Rectal smooth muscle tissue (tissue), 1 donor: ENCODE results near the gene FAF2.
A peak's percentile ranks its signal among the peaks of the same experiment; 100 is the strongest.

Experiments used
- H3K27ac ChIP-seq: one replicate; pipeline ENCODE4 v1.7.0; 2013; ENCODE audit warnings: low read depth, low read length, inconsistent platforms
- H3K27me3 ChIP-seq: one replicate; pipeline ENCODE4 v1.7.0; 2013; ENCODE audit warnings: low read length; ENCODE audit not compliant: control insufficient read depth, insufficient read depth
- H3K36me3 ChIP-seq: one replicate; pipeline ENCODE4 v1.7.0; 2013; ENCODE audit warnings: low read length; ENCODE audit not compliant: control insufficient read depth, insufficient read depth
- H3K4me1 ChIP-seq: one replicate; pipeline ENCODE4 v1.7.0; 2013; ENCODE audit warnings: low read length; ENCODE audit not compliant: control insufficient read depth, insufficient read depth
- H3K4me3 ChIP-seq: one replicate; pipeline ENCODE4 v1.7.0; 2013; ENCODE audit warnings: low read length
- H3K9ac ChIP-seq: one replicate; pipeline ENCODE4 v1.7.0; 2013; ENCODE audit warnings: low read length

Gene FAF2

GRCh38 chr5:176531902-176532493 is 83.8 kb downstream of the FAF2 start:
- H3K4me3 ChIP-seq: no peak overlapping the region
- peak overlapping the region; percentile 24 for H3K27ac ChIP-seq
- H3K9ac ChIP-seq: no peak overlapping the region
- no peaks in the 10 kb centered on the region for H3K27me3 ChIP-seq
- peaks cover 22% of the 10 kb centered on the region for H3K36me3 ChIP-seq
- H3K4me1 ChIP-seq: peaks cover 33% of the 10 kb centered on the region

- no peak overlapping the region for H3K9ac ChIP-seq
- no peaks in the 10 kb centered on the region for H3K27me3 ChIP-seq
- H3K4me1 ChIP-seq: peaks cover 33% of the 10 kb centered on the region
- peaks cover 17% of the 10 kb centered on the region for H3K36me3 ChIP-seq
- no peak overlapping the region for H3K27ac ChIP-seq
- peak overlapping the region; percentile 10 for H3K4me3 ChIP-seq
Observed at GRCh38 chr5:176532795-176533194, 84.6 kb downstream of the FAF2 start.

DNA sequence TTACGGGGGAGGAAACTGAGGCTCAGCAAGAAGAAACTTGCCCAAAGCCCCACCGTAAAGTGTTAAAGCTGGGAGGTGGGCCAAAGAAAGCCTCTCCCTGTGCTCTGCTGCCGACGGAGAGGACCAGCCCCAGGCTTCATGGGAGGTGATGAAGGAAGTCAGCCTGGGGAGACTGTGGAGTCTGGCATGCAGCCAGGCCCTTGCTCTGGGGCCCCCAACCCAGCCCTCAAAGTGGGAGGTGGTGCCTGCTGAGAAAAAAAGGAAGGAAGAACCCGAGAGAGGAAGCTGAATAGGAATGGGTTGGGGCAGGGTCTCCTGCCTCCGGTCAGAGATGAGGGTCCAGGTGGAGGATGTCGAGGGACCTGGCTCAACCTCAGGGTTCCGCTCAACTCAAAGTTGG is 85.2 kb downstream of the FAF2 start:
- peaks cover 33% of the 10 kb centered on the region for H3K4me1 ChIP-seq
- peak overlapping the region; percentile 99 for H3K27ac ChIP-seq
- H3K4me3 ChIP-seq: peak overlapping the region; percentile 85
- no peaks in the 10 kb centered on the region for H3K27me3 ChIP-seq
- no peak overlapping the region for H3K9ac ChIP-seq
- peaks cover 14% of the 10 kb centered on the region for H3K36me3 ChIP-seq

DNA sequence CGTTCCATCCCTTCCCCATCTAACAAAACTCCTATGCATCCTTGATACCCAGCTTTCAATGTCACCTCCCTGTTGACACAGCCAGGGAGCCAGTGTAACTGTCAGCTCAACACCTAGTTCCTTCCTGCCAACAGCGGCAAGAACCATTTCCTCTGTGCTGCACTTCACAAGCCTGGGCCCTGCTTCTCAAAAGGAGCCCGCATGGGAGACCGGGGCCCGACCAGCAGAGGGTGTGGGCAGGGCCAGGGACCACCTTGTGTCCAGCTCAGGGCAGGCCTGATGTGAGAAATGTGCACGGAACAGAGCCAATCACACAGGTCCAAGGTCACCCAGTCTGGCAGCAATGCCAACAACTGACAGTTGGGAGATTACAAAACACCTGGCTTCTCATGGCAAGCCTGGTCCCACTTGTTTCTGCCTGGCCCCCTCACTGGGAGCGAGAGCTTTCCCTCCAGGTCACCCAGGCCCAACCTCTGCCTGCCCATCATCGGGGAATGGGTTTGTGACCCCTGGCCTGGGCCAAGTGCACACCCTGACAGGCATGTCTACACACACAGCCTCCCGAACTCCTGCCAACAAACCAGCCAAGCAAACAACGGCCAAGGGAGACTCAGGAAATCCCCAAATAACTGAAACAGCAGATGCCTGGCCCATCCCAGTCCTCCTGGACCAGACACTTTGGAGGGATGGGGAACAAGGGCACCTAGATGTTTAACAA is 85.9 kb downstream of the FAF2 start:
- no peak overlapping the region for H3K9ac ChIP-seq
- peaks cover 8% of the 10 kb centered on the region for H3K36me3 ChIP-seq
- peaks cover 33% of the 10 kb centered on the region for H3K4me1 ChIP-seq
- H3K27me3 ChIP-seq: no peaks in the 10 kb centered on the region
- H3K27ac ChIP-seq: peak overlapping the region; percentile 99
- peak overlapping the region; percentile 85 for H3K4me3 ChIP-seq

DNA sequence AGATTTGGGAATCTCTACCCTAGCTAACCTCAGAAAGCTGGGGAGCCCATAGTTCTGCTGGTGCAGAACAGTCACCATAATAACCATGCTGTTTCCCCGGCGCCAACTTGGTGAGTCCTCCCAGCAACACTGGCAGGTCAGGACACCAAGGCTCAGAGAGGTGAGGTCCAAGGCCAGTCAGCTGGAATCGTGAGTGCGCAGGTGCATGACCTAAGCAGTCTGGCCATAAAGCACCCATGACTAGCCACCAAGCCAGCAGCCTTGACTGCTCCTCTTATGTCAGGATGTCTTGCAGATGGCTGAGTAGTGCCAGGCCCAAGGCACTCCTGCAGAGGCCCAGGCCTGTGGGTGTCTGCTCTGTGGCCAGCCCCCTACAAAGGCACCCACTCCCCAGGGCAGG is 86.5 kb downstream of the FAF2 start:
- H3K4me1 ChIP-seq: peaks cover 33% of the 10 kb centered on the region
- peak overlapping the region; percentile 99 for H3K27ac ChIP-seq
- H3K36me3 ChIP-seq: peaks cover 3% of the 10 kb centered on the region
- no peaks in the 10 kb centered on the region for H3K27me3 ChIP-seq
- H3K4me3 ChIP-seq: peak overlapping the region; percentile 85
- peak overlapping the region; percentile 29 for H3K9ac ChIP-seq

- peak overlapping the region; percentile 85 for H3K4me3 ChIP-seq
- peak overlapping the region; percentile 99 for H3K27ac ChIP-seq
- peaks cover 33% of the 10 kb centered on the region for H3K4me1 ChIP-seq
- no peaks in the 10 kb centered on the region for H3K27me3 ChIP-seq
- no peaks in the 10 kb centered on the region for H3K36me3 ChIP-seq
- peak overlapping the region; percentile 85 for H3K9ac ChIP-seq
Observed at GRCh38 chr5:176535101-176535663, 87.0 kb downstream of the FAF2 start.

DNA sequence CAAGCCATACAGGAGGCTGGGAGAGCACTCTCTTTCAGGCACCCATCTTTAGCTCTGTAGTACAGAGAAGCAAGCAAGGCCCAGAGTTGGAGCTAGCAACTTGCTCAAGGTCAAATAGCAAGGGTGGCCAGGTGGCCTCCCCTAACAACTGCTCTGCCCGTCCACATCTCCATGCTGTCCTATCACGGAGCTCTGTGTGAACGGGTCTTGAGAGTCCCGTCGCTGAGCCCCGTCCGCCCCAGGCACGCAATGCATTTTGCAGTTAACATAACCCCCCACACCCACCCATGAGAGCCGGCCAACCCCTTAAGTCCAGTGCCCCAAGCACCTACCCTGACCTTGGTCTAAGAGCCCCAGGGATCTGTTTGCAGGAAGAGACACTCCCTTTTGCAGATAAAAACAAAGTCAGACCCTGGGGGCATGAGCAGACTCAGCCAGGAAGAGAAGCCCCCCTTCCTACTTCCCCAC is 87.5 kb downstream of the FAF2 start:
- H3K9ac ChIP-seq: peak overlapping the region; percentile 85
- H3K27ac ChIP-seq: peak overlapping the region; percentile 99
- H3K36me3 ChIP-seq: no peaks in the 10 kb centered on the region
- peaks cover 30% of the 10 kb centered on the region for H3K4me1 ChIP-seq
- H3K4me3 ChIP-seq: peak overlapping the region; percentile 85
- no peaks in the 10 kb centered on the region for H3K27me3 ChIP-seq

- Histone ChIP-seq H3K27me3 (no peaks in the 10 kb centered on the region), H3K9ac (peak overlapping the region; percentile 85), H3K4me1 (peaks cover 30% of the 10 kb centered on the region), H3K36me3 (no peaks in the 10 kb centered on the region), H3K4me3 (peak overlapping the region; percentile 85), H3K27ac (peak overlapping the region; percentile 99)
Observed at GRCh38 chr5:176536132-176536901, 88.1 kb downstream of the FAF2 start.

GRCh38 chr5:176536902-176537553 is 88.8 kb downstream of the FAF2 start, which contains the start of gene RNF44:
Gene RNF44 (minus strand): TSS chr5:176537402. CDS start chr5:176532472, 4,930 bp downstream.
- peaks cover 24% of the 10 kb centered on the region for H3K4me1 ChIP-seq
- H3K4me3 ChIP-seq: peak within 1 kb of the TSS; percentile 96
- H3K9ac ChIP-seq: peak within 1 kb of the TSS; percentile 95

GRCh38 chr5:176537554-176538229 is 89.5 kb downstream of the FAF2 start:
- H3K27ac ChIP-seq: peak overlapping the region; percentile 99
- peak overlapping the region; percentile 95 for H3K9ac ChIP-seq
- H3K36me3 ChIP-seq: no peaks in the 10 kb centered on the region
- peak overlapping the region; percentile 96 for H3K4me3 ChIP-seq
- no peaks in the 10 kb centered on the region for H3K27me3 ChIP-seq
- H3K4me1 ChIP-seq: peaks cover 24% of the 10 kb centered on the region

More at GRCh38 chr5:176536902-176537553, 88.8 kb downstream of the FAF2 start, which contains the start of gene RNF44:
- no peaks in the 10 kb centered on the region for H3K27me3 ChIP-seq
- H3K27ac ChIP-seq: peak within 1 kb of the TSS; percentile 99
- no peaks in the 10 kb centered on the region for H3K36me3 ChIP-seq

GRCh38 chr5:176538230-176538988 is 90.2 kb downstream of the FAF2 start:
- Histone ChIP-seq H3K4me3 (peak overlapping the region; percentile 31), H3K27me3 (no peaks in the 10 kb centered on the region), H3K27ac (peak overlapping the region; percentile 73), H3K9ac (no peak overlapping the region), H3K36me3 (no peaks in the 10 kb centered on the region), H3K4me1 (peaks cover 22% of the 10 kb centered on the region)
